NT2/D1 (cell line): ENCODE measurements around the gene GFRA1.
A peak's percentile ranks its signal among the peaks of the same experiment; 100 is the strongest.

Experiments
- DNase-seq: peaks from one replicate; pipeline ENCODE4 v3.0.0-alpha.2; 2011; ENCODE audit warnings: low read depth, low spot score
- H3K27me3 ChIP-seq: 2 replicates; pipeline ENCODE4 v1.6.0; 2011; ENCODE audit warnings: mild to moderate bottlenecking; ENCODE audit not compliant: insufficient read length, insufficient read depth
- H3K36me3 ChIP-seq: 2 replicates; pipeline ENCODE4 v1.6.1; 2011; ENCODE audit warnings: mild to moderate bottlenecking, low read length, mixed read lengths; ENCODE audit not compliant: insufficient read depth, insufficient read length
- H3K4me1 ChIP-seq: 2 replicates; pipeline ENCODE4 v1.5.1; 2011; ENCODE audit not compliant: insufficient read depth, insufficient read length
- H3K4me3 ChIP-seq: 2 replicates; pipeline ENCODE4 v1.5.1; 2011; ENCODE audit warnings: low read depth; ENCODE audit not compliant: insufficient read length
- H3K9ac ChIP-seq: 2 replicates; pipeline ENCODE4 v1.6.0; 2011; ENCODE audit warnings: low read depth; ENCODE audit not compliant: insufficient read length
- H3K9me3 ChIP-seq: 2 replicates; pipeline ENCODE4 v1.5.1; 2011; ENCODE audit warnings: mild to moderate bottlenecking, low read length; ENCODE audit not compliant: insufficient read depth
- SUZ12 ChIP-seq: IDR thresholded peaks from 2 replicates; pipeline ENCODE4 v1.6.1; 2011; ENCODE audit not compliant: insufficient read length, insufficient read depth; ENCODE audit errors: extremely low read depth
- YY1 ChIP-seq: IDR thresholded peaks from 2 replicates; pipeline ENCODE4 v1.6.1; 2011; ENCODE audit not compliant: insufficient read length, insufficient read depth
- ZNF274 ChIP-seq: IDR thresholded peaks from 2 replicates; pipeline ENCODE4 v1.6.1; 2011; ENCODE audit warnings: mild to moderate bottlenecking, low read depth, low read length

Gene GFRA1

DNA sequence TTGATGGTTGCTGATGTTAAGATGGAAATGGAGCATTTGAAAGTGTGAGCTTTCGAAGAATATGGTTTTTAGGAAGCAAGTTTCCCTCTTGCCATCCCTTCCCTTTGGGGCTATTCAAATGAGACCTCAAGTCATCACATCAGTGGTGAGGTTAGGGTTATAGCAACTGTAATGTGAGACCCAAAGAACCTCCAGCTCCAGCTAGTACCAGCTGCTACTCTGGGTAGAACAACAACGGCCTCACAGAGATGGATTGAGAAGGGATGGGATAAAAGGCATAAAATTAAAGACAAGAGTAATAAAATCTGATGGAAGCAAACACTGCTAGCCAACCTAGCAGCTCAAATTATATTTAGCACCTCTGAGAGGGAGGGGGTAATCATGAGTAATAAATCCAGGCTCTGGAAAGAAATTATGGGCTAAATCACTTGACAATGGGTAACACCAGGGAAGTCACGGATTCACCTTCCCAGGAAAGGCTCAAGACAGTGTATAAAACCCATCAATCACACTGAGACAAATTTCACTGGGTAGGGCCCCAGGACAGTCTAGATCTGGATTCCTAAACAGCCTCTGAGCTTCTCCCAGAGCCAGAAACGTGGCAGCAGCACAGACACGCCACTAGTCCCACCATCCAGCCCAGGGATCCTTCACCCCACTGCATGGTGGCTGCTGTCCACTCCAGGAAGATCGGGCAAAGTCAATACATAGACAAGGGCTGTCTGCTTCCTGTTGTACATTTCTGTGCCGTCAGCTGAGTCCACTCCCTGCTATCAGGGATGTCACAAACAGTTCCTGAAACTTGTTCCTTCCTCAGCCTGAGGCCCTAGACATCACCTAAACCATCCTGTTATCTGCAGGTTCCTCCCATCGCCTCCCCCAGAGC, 151.1 kb downstream of the GFRA1 start:
- TF ChIP-seq YY1, result no peak
- no peak for TF ChIP-seq ZNF274
- no peak for TF ChIP-seq SUZ12
- Histone ChIP-seq H3K27me3 (no peaks in the 10 kb centered on the region), H3K4me3 (no peak overlapping the region), H3K4me1 (peaks cover 5% of the 10 kb centered on the region), H3K9ac (no peak overlapping the region), H3K9me3 (no peaks in the 10 kb centered on the region), H3K36me3 (no peaks in the 10 kb centered on the region)
- no peak for DNase-seq

DNA sequence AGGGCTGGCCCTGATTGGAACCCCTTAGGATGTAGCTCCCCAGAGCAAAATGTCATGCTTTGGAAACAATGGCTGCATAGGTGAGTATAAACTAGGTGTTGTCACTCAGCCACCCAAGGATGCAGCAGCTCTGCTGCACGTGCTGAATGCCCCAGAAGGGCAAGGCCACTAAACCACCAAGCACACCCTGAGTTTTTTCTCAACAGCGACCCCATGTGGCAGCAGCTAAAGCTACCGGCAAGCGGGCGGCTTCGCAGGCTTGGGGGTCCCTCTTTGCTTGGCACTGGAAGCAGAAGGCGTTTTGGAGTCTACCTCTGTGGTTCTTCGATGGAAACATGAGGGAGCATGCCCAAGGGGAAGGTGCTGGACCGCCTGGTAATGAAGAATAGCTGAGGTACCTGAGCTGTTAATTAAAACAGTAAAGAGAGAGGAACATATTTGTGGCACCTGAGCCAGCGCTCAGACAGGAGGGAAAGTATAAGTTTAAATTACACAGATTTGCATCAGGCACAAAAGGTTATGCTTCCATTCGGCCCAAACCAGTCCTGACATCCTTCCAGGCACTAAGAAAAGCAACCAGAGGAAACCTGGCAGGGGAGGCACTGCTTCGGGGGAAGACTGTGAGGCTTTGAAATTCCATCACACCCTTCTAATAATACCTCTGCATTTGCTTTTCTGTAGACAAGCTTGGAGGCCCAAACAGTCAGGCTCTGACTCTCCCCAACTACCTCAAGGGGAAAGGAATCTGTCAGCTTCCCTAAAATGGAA, 152.1 kb downstream of the GFRA1 start:
- H3K9ac ChIP-seq, result no peak overlapping the region
- peak; percentile 27 for DNase-seq
- TF ChIP-seq YY1 (no peak), SUZ12 (no peak), ZNF274 (no peak)
- H3K4me3 ChIP-seq, result no peak overlapping the region
- H3K4me1 ChIP-seq, result peaks cover 5% of the 10 kb centered on the region
- no peaks in the 10 kb centered on the region for H3K36me3 ChIP-seq
- H3K9me3 ChIP-seq, result no peaks in the 10 kb centered on the region
- H3K27me3 ChIP-seq, result no peaks in the 10 kb centered on the region

DNA sequence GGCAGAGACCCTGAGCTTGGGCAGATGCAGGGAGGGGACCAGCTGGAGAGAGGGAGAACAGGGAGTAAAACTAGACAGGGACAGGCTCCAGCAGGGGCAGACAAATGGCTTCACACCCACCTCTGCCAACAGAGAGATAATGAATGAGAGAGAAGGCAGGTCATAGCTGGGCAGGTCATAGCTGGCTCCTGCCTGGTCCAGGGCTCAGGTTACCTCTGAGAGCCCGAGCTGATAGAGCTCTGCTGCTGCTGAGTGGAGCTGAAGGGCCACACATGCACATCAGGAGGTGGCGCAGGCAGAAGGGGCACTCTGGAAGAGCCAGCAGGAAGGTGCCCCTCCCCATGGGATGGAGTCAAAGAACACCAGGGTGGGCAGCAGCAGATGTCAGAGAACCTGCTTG, 154.2 kb downstream of the GFRA1 start:
- no peaks in the 10 kb centered on the region for H3K9me3 ChIP-seq
- peaks cover 2% of the 10 kb centered on the region for H3K4me1 ChIP-seq
- H3K9ac ChIP-seq, result no peak overlapping the region
- DNase-seq, result no peak
- H3K27me3 ChIP-seq, result no peaks in the 10 kb centered on the region
- H3K4me3 ChIP-seq, result no peak overlapping the region
- no peak for TF ChIP-seq YY1
- TF ChIP-seq ZNF274, result no peak
- TF ChIP-seq SUZ12, result no peak
- no peaks in the 10 kb centered on the region for H3K36me3 ChIP-seq

DNA sequence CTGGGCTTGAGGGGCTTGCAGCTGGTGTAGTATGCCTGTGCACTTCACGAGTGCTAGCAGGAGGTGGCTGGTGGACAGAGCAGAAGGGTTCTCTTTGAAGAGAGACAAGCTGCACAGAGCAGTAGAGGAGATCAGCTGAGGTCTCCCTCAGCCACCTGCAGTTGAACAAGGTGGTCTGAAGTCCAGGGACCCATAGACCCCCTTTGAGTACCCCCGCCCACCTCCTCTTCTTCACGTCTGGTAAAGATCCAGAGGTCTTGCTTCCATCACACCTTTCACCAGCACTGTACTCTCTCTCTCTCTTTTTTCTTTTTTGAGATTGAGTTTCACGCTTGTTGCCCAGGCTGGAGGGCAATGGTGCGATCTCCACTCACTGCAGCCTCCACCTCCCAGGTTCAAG, 157.2 kb downstream of the GFRA1 start:
- no peak for TF ChIP-seq ZNF274
- no peak for TF ChIP-seq YY1
- TF ChIP-seq SUZ12, result no peak
- Histone ChIP-seq H3K9ac (no peak overlapping the region), H3K27me3 (no peaks in the 10 kb centered on the region), H3K4me3 (no peak overlapping the region), H3K4me1 (peaks cover 4% of the 10 kb centered on the region), H3K36me3 (no peaks in the 10 kb centered on the region), H3K9me3 (no peaks in the 10 kb centered on the region)
- no peak for DNase-seq

DNA sequence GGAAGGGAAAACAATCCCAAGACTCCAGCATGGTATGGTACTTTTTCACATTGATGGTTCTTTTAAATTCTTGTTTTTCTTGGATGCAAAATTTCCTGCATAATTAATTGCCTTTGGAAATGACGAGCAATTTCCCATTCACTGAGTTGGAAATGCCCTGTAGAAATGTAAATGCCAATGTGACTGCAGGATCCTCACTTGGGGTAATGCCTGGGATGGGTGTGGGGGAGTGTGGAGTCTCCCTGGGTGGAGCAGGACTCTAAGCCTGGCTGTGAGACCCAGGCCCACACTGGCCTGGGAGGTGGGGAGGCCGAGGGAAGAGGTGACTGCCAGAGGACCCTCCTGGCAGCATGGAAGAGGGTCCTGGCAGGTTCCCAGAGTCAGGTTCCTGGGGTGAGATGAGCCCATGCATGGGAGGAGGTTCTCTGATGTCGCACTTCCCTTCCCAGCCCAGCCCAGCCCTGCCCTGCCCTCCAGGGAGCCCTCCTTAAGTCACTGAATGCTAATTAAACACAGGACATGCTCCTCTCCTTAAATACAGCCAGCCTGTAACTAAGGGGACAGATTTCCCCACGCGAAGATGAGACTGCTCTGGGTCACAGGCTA, 157.9 kb downstream of the GFRA1 start:
- no peaks in the 10 kb centered on the region for H3K9me3 ChIP-seq
- TF ChIP-seq ZNF274, result no peak
- TF ChIP-seq SUZ12, result no peak
- no peak for TF ChIP-seq YY1
- H3K9ac ChIP-seq, result no peak overlapping the region
- no peaks in the 10 kb centered on the region for H3K36me3 ChIP-seq
- H3K4me3 ChIP-seq, result no peak overlapping the region
- no peak for DNase-seq
- H3K27me3 ChIP-seq, result no peaks in the 10 kb centered on the region
- H3K4me1 ChIP-seq, result peaks cover 4% of the 10 kb centered on the region

DNA sequence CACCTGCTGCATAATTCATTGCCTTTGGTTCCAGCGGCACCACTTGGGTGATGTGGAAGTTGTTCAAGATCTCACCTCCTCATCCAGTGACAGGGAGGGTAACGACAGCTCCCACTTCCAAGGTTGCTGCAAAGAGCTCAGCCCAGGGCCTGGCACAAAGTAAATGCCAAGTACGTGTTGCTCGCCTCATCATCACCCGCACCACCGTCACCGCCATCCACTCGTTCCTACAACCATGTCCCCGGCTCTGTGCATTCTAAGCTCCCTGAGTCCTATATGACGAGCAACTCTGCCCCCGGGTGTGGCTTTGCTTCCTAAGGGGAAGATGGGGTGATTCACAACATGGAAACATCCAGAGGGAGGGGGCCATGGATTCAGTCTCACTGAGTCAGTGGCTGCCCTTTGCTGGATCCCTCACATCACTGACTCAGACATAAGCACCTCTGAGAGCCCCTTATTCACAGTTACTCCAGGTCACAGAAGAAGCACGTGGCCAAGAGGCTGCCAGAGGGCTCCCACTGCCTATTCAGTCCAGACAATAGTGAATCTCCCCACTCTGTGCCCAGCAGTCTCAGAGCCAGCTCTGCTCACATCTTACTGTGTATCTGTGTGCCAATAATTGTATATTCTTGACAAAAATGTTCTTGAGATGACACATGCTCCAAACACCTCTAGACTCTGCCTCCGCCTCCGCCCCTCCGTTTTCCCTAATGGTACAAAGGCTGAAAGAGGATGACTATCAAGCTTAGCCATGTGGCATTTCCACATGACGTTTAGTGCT, 159.1 kb downstream of the GFRA1 start:
- peaks cover 4% of the 10 kb centered on the region for H3K4me1 ChIP-seq
- no peak for DNase-seq
- H3K27me3 ChIP-seq, result no peaks in the 10 kb centered on the region
- H3K9me3 ChIP-seq, result no peaks in the 10 kb centered on the region
- TF ChIP-seq ZNF274 (no peak), SUZ12 (no peak), YY1 (no peak)
- no peaks in the 10 kb centered on the region for H3K36me3 ChIP-seq
- no peak overlapping the region for H3K4me3 ChIP-seq
- H3K9ac ChIP-seq, result no peak overlapping the region
